GM19240 (cell line): ENCODE measurements around the gene MBL2.

ENCODE experiments used
- DNase-seq: peaks from one replicate; pipeline ENCODE4 v3.0.0; 2011; ENCODE audit warnings: low spot score; ENCODE audit not compliant: insufficient read length

MBL2 gene

GRCh38 chr10:52740913-52741675 is 31.5 kb downstream of the MBL2 start:
- peak; percentile 9 for DNase-seq

- DNase-seq: no peak
Measured at GRCh38 chr10:52740155-52740549, 32.4 kb downstream of the MBL2 start.

- no peak for DNase-seq
Measured at GRCh38 chr10:52739380-52740154, 33.0 kb downstream of the MBL2 start.

GRCh38 chr10:52738951-52739350 is 33.6 kb downstream of the MBL2 start:
- no peak for DNase-seq

GRCh38 chr10:52729271-52730104 is 43.1 kb downstream of the MBL2 start:
- no peak for DNase-seq

GRCh38 chr10:52720018-52720417 is 52.6 kb downstream of the MBL2 start:
- no peak for DNase-seq
